ENCODE results near the gene NEMP1. TPM values are rescaled to one million over a fixed set of nuclear protein-coding genes. Genes with fewer than 3 reads are reported as not detected.

Gene NEMP1
- polyA plus RNA-seq, 1 donor from 2014 or later = 6.8 TPM

- no peak for TF ChIP-seq REST (IDR thresholded peaks at IDR 0.05; ENCODE audit: borderline replicate concordance)
These were observed 67.9 kb downstream of the NEMP1 start (continued) for GRCh38 chr12:57010627-57011247.

- Histone ChIP-seq H3K9ac (ENCODE audit: low read length) (no peak overlapping the region), H3K79me2 (replicated peaks; ENCODE audit: insufficient read depth, low read length) (peaks cover 10% of the 10 kb centered on the region), H3K27ac (ENCODE audit: low read length) (no peak overlapping the region), H3K4me3 (ENCODE audit: low read length) (no peak overlapping the region), H3K27me3 (ENCODE audit: insufficient read depth, low read depth, low read length) (no peaks in the 10 kb centered on the region), H3K36me3 (ENCODE audit: insufficient read depth, low read length) (no peaks in the 10 kb centered on the region), H3K9me2 (ENCODE audit: insufficient read depth, low read length) (no peaks in the 10 kb centered on the region), H3K9me3 (ENCODE audit: low read length) (no peaks in the 10 kb centered on the region), H2AFZ (ENCODE audit: low read depth, low read length) (no peak overlapping the region), H3F3A (ENCODE audit: insufficient read depth, low read length, poor library complexity, severe bottlenecking) (no peaks in the 10 kb centered on the region), H4K20me1 (ENCODE audit: insufficient read depth) (no peaks in the 10 kb centered on the region), H3K4me2 (ENCODE audit: low read length) (no peak overlapping the region)
- TF ChIP-seq EZH2 (IDR thresholded peaks at IDR 0.05; ENCODE audit: borderline replicate concordance, insufficient read depth, low read length, poor library complexity, severe bottlenecking) = no peak
- no peak for TF ChIP-seq REST (IDR thresholded peaks at IDR 0.05; ENCODE audit: borderline replicate concordance)
- TF ChIP-seq EP300 (conservative IDR thresholded peaks at IDR 0.05; ENCODE audit: poor library complexity, severe bottlenecking) = no peak
- TF ChIP-seq SMC3 (conservative IDR thresholded peaks at IDR 0.05; ENCODE audit: poor library complexity) = no peak
- TF ChIP-seq MXI1 (conservative IDR thresholded peaks at IDR 0.05; ENCODE audit: poor library complexity, severe bottlenecking) = no peak
- no peak for TF ChIP-seq TAF1 (IDR thresholded peaks at IDR 0.05; ENCODE audit: low read depth)
- no peak for TF ChIP-seq RAD21 (conservative IDR thresholded peaks at IDR 0.05)
- TF ChIP-seq POLR2AphosphoS5 (IDR thresholded peaks at IDR 0.05) = no peak
- no peak for TF ChIP-seq CTCF (IDR thresholded peaks at IDR 0.05; ENCODE audit: poor library complexity, severe bottlenecking)
These were observed 68.5 kb downstream of the NEMP1 start for GRCh38 chr12:57009949-57010626.
